ENCODE results near the gene LGALS7B. TPM values are rescaled to one million over a fixed set of nuclear protein-coding genes. Genes with fewer than 3 reads are reported as not detected.

LGALS7B gene
- polyA plus RNA-seq, 1 of the 3 experiments (the other 2 are of a cell fraction): not detected

DNA sequence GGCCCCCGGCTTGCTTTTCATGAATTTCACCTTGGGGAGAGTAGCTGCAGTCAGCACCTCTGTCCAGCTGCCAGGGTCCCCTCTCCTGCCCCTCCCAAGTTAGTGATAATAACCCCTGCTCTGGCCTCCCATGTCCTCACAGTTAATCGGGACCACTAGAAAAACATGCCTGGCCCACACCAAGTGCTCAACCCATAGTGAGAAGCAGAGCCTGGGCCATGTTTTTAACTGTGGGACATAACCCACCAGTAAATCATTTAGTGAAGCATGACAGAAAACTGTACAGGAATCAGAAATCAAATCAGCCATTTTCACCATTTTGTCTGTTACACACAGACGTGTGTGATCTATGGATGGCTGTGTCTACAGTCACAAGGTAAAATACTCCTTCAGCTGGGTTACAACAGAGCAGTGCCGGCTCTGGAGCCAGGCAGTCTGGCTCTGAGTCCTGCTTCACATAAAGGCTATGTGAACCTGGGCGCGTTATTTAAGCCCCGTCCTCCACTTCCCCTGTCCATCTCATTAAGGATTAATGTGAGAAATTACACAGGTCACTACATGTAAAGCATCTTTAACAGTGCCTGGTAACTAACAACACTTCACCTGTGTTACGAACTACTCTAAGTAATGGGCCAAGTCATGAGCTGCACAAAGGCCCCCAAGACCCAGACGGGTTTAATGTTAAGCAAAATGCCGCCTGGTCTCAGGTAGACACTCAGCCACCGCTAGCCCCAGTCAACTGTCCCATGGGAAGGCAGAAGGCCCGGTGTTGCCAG lies 50.2 kb downstream of the LGALS7B start (continued):
- TF ChIP-seq USF1 (IDR thresholded peaks at IDR 0.05; ENCODE audit: borderline replicate concordance, low read depth): no peak

DNA sequence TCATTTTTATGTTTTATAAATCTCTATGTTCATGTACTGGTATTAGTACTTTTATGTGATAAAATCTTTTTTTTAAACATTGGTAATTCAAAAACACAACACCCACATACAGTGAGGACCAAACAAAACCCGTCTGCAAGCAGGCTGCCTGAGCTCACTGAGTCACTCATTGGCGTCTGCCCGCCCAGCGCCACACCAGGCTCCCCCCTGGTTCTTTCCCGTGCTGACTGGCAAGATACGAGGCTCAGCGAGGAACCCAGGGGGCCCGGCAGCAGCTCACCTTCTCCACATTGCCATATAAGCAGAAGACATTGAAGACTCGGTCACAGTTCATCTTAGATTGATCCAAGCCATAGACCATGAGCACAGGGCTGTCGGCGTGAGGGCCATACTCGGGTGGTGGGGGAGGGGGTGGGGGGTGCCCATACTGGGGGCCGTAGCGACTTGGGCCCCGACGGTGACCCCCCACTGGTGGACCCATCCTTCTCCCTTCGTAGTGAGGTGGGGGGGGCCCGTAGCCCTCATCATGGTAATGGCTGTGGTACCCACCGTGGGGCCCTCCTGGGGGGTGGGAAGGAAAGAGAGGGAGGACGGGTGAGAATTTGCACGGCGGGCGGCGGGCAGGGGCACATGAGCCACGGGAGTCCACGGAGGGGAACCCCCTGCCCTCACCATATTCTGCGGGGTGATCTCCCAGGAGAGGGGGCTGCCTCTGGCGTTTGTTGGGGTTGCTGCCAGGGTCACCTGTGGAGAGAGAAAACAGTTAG lies 51.0 kb downstream of the LGALS7B start:
- H3K4me2 ChIP-seq: no peak overlapping the region
- H3K9me3 ChIP-seq: no peaks in the 10 kb centered on the region

More for the DNA sequence above, 51.0 kb downstream of the LGALS7B start:
- TF ChIP-seq FOSL2 (IDR thresholded peaks at IDR 0.05; ENCODE audit: borderline replicate concordance, low read depth): peak; percentile 26; the same call in 1 of the 2 replicates
- TF ChIP-seq, protein P1, sequence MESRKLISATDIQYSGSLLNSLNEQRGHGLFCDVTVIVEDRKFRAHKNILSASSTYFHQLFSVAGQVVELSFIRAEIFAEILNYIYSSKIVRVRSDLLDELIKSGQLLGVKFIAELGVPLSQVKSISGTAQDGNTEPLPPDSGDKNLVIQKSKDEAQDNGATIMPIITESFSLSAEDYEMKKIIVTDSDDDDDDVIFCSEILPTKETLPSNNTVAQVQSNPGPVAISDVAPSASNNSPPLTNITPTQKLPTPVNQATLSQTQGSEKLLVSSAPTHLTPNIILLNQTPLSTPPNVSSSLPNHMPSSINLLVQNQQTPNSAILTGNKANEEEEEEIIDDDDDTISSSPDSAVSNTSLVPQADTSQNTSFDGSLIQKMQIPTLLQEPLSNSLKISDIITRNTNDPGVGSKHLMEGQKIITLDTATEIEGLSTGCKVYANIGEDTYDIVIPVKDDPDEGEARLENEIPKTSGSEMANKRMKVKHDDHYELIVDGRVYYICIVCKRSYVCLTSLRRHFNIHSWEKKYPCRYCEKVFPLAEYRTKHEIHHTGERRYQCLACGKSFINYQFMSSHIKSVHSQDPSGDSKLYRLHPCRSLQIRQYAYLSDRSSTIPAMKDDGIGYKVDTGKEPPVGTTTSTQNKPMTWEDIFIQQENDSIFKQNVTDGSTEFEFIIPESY (IDR thresholded peaks at IDR 0.05; ENCODE audit: borderline replicate concordance, low read depth): no peak
- TF ChIP-seq IRF3 (IDR thresholded peaks at IDR 0.05; ENCODE audit: low read depth, low read length): no peak
- no peak for TF ChIP-seq RFX5 (IDR thresholded peaks at IDR 0.05; ENCODE audit: low read length)
- Histone ChIP-seq H3K9ac (no peak overlapping the region; the same call in 1 of the 2 replicates), H3K27me3 (ENCODE audit: insufficient read depth) (no peaks in the 10 kb centered on the region), H3K27ac (ENCODE audit: low read depth in 2 of 2, low read length in 1 of 2) (peak overlapping the region in 1 of 2 experiments; percentile 82; a peak in 3 of 4 replicates), H3K36me3 (replicated peaks in 1 of 2; ENCODE audit: control insufficient read depth in 1 of 2, insufficient read depth in 2 of 2, low read length in 1 of 2) (peaks cover 69 to 80% of the 10 kb centered on the region in 2 experiments), H3K79me2 (ENCODE audit: insufficient read depth) (peaks cover 61% of the 10 kb centered on the region), H3K4me3 (ENCODE audit: low read depth in 2 of 2, low read length in 1 of 2) (no peak overlapping the region), H3K4me1 (ENCODE audit: control insufficient read depth in 1 of 2, insufficient read depth in 2 of 2, low read depth in 1 of 2, low read length in 1 of 2) (peaks cover 30 to 49% of the 10 kb centered on the region in 2 experiments; a peak in 3 of 4 replicates), H3K9me2 (no peaks in the 10 kb centered on the region), H4K20me1 (ENCODE audit: insufficient read depth) (peaks cover 70% of the 10 kb centered on the region), H2AFZ (ENCODE audit: low read depth) (no peak overlapping the region), H3F3A (replicated peaks; ENCODE audit: insufficient read depth) (peaks cover 79% of the 10 kb centered on the region)
- CTCF ChIA-PET: interaction anchor here (0.8 to 1.9 kb wide), 3 partner anchors 8 to 90 kb away, joined by 3 to 4 read pairs (median 3); partner anchors contain the start of genes MRPS12 and SARS2
- POLR2A ChIA-PET: interaction anchor here (1.6 kb wide), 1 partner anchor 8 kb away, joined by 6 read pairs; the partner anchor contains the start of gene ECH1
- no peak for DNase-seq
- WGBS (ENCODE audit: low lambda C conversion rate): 72% methylated on average over 28 of the region's 28 CpGs

All from SK-N-SH (cell line).